Breast epithelium (tissue), 3 donors: ENCODE data around the gene RTL3.

Experiments
- CTCF ChIP-seq, 3 donors: fragments of 450-650 bp; IDR thresholded peaks; one replicate each; pipeline ENCODE4 v1.5.1; 2016 to 2017; ENCODE audit warnings: antibody characterized with exemption in 3 of 3, mild to moderate bottlenecking in 3 of 3, moderate library complexity in 3 of 3
- POLR2A ChIP-seq: fragments of 450-650 bp; IDR thresholded peaks from one replicate; pipeline ENCODE4 v1.6.1; 2016; ENCODE audit warnings: antibody characterized with exemption, mild to moderate bottlenecking, moderate library complexity
- POLR2AphosphoS5 ChIP-seq, 3 donors: sonication (generic); formaldehyde crosslinking; IDR thresholded peaks; one replicate each; pipeline ENCODE4 v1.6.1; 2017; ENCODE audit warnings: antibody characterized with exemption in 3 of 3

GRCh38 chrX:78643096-78643495, 16.0 kb downstream of the RTL3 start:
- TF ChIP-seq POLR2AphosphoS5 (IDR thresholded peaks at IDR 0.05), result no peak
- TF ChIP-seq CTCF (IDR thresholded peaks at IDR 0.05), result no peak
- no peak for TF ChIP-seq POLR2A
